Testis (tissue), 3 donors: Measurements from ENCODE around the gene PRUNE2. TPM values are rescaled to one million over a fixed set of nuclear protein-coding genes. Genes with fewer than 3 reads are reported as not detected.
A peak's percentile ranks its signal among the peaks of the same experiment; 100 is the strongest.

Source experiments
- DNase-seq: peaks from one replicate; pipeline ENCODE4 v3.0.0-alpha.2; 2019
- H3K27ac ChIP-seq, 2 donors: fragments of 200-600 bp; sonication (generic); one replicate each; pipeline ENCODE4 v1.5.1; 2019
- H3K27me3 ChIP-seq: fragments of 200-600 bp; sonication (generic); one replicate; pipeline ENCODE4 v1.5.1; 2019
- H3K36me3 ChIP-seq: fragments of 200-600 bp; sonication (generic); one replicate; pipeline ENCODE4 v1.5.1; 2017; ENCODE audit warnings: low read depth; ENCODE audit errors: missing control alignments
- H3K4me1 ChIP-seq: fragments of 200-600 bp; sonication (generic); one replicate; pipeline ENCODE4 v1.5.1; 2019
- H3K4me3 ChIP-seq, 2 donors: fragments of 200-600 bp; sonication (generic); one replicate each; pipeline ENCODE4 v1.5.1; 2017 to 2019
- H3K9me3 ChIP-seq: fragments of 200-600 bp; sonication (generic); one replicate; pipeline ENCODE4 v1.5.1; 2017
- POLR2A ChIP-seq: fragments of 450-650 bp; IDR thresholded peaks from one replicate; pipeline ENCODE4 v1.6.1; 2017; ENCODE audit warnings: antibody characterized with exemption, mild to moderate bottlenecking, moderate library complexity
- WGBS, 2 donors: methylation state at CpG; one replicate each; pipeline ENCODE4 v1.1.5; 2018; 5-methylcytosine and 5-hydroxymethylcytosine counted together
- intact Hi-C: fragments of 100-400 bp; cut with DNase I; formaldehyde crosslinking; loops from one replicate; pipeline ENCODE4 v1.15.1; 2023; ENCODE audit warnings: low total_unique reads
- polyA plus RNA-seq: library from polyadenylated mRNA; stranded (reverse); fragments of 350-450 nt; fragmentation: Illumina TruSeq; extraction: RNeasy Lipid Tissue Mini Kit (QIAGEN cat#74804); gene quantifications from one replicate; pipeline ENCODE4 v1.2.3, GENCODE V29; 2014; ENCODE audit warnings: low read depth, low replicate concordance; ENCODE audit not compliant: insufficient read depth
- total RNA-seq, 2 donors: library from RNA; depleted of rRNA; stranded (reverse); fragments of >200 nt; gene quantifications; one replicate each; pipeline ENCODE4 v1.2.3, GENCODE V29; 2016
- TF ChIP-seq, protein P1 (sequence below), 3 experiments: fragments of 450-650 bp in 2 of 3; fragments of 200-600 bp in 1 of 3; sonication (generic) in 1 of 3; IDR thresholded peaks; one replicate each; pipeline ENCODE4 v1.5.1; 2016 to 2019; ENCODE audit warnings: antibody characterized with exemption in 3 of 3, mild to moderate bottlenecking in 2 of 3, moderate library complexity in 1 of 3

PRUNE2 gene
- total and polyA plus RNA-seq, 3 donors from 2014 or later = 15.8 to 19.3 (median 17.2) TPM

DNA sequence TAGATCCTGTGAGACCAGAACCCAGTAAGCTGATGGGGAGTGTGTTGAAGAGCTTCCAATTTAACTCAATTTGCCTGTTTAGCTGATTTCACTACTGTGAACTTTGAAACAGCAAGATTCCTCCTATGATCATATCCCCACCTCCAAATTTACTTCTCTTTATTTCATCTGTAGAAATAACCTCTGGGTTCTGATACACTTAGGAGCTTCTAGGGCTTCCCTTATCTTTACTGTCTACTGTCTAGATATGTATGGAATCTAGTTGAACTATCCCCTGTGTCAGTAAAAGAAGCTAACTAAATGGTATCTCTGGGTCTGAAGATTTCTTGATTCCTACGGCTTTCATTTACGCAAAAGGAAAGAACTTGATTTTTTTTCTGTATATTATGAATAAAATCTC is 330.2 kb downstream of the PRUNE2 start:
- no peak for TF ChIP-seq POLR2A
- TF ChIP-seq, protein P1, sequence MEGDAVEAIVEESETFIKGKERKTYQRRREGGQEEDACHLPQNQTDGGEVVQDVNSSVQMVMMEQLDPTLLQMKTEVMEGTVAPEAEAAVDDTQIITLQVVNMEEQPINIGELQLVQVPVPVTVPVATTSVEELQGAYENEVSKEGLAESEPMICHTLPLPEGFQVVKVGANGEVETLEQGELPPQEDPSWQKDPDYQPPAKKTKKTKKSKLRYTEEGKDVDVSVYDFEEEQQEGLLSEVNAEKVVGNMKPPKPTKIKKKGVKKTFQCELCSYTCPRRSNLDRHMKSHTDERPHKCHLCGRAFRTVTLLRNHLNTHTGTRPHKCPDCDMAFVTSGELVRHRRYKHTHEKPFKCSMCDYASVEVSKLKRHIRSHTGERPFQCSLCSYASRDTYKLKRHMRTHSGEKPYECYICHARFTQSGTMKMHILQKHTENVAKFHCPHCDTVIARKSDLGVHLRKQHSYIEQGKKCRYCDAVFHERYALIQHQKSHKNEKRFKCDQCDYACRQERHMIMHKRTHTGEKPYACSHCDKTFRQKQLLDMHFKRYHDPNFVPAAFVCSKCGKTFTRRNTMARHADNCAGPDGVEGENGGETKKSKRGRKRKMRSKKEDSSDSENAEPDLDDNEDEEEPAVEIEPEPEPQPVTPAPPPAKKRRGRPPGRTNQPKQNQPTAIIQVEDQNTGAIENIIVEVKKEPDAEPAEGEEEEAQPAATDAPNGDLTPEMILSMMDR (IDR thresholded peaks at IDR 0.05) = no peak
- Histone ChIP-seq H3K4me3 (no peak overlapping the region), H3K36me3 (no peaks in the 10 kb centered on the region), H3K27me3 (no peaks in the 10 kb centered on the region), H3K9me3 (no peaks in the 10 kb centered on the region), H3K4me1 (no peaks in the 10 kb centered on the region), H3K27ac (no peak overlapping the region)
- intact Hi-C loops = no loop called here
- 93 to 96% methylated on average over 2 of the region's 2 CpGs for WGBS, 2 donors
- DNase-seq = no peak

GRCh38 chr9:76573905-76574760 is 331.8 kb downstream of the PRUNE2 start:
- Histone ChIP-seq H3K4me3 (no peak overlapping the region), H3K27ac (no peak overlapping the region), H3K9me3 (no peaks in the 10 kb centered on the region), H3K4me1 (no peaks in the 10 kb centered on the region), H3K36me3 (no peaks in the 10 kb centered on the region), H3K27me3 (no peaks in the 10 kb centered on the region)
- intact Hi-C loops = no loop called here
- WGBS, 2 donors = 90 to 93% methylated on average over 9 of the region's 9 CpGs
- TF ChIP-seq POLR2A = no peak
- TF ChIP-seq, protein P1 (IDR thresholded peaks at IDR 0.05) = no peak
- DNase-seq = no peak

- no peaks in the 10 kb centered on the region for H3K9me3 ChIP-seq
- no peak for DNase-seq
Measured at GRCh38 chr9:76573408-76573807, 332.5 kb downstream of the PRUNE2 start.

DNA sequence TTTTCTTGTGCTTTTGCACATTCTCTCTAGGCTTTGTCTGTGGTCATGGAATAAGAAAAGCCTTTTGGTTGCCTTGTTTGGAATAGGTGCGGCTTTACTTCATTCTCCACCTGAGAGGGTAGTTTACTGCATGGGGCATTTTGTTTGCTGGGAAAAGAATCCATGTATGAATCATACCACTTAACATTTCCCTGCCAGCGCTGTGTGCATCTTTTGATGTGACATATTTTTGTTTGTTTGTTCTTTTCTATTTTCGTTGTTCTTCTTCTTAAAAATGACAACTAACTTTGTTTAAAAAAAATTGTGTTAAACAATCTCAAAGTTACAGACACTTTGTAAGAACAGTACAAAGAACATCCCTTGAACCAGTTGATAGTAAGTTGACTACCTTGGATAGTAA is 333.8 kb downstream of the PRUNE2 start:
- Histone ChIP-seq H3K27me3 (no peaks in the 10 kb centered on the region), H3K27ac (no peak overlapping the region), H3K4me3 (peak overlapping the region in 1 of 2 donors; percentile 61), H3K9me3 (no peaks in the 10 kb centered on the region), H3K36me3 (no peaks in the 10 kb centered on the region), H3K4me1 (no peaks in the 10 kb centered on the region)
- WGBS, 2 donors = 70 to 80% methylated on average over 3 of the region's 3 CpGs
- TF ChIP-seq, protein P1 (IDR thresholded peaks at IDR 0.05) = no peak
- no peak for TF ChIP-seq POLR2A
- no peak for DNase-seq
- intact Hi-C loops = no loop called here

More at GRCh38 chr9:76573408-76573807, 332.5 kb downstream of the PRUNE2 start:
- intact Hi-C loops = no loop called here
- Histone ChIP-seq H3K4me1 (no peaks in the 10 kb centered on the region), H3K36me3 (no peaks in the 10 kb centered on the region), H3K4me3 (no peak overlapping the region), H3K27ac (no peak overlapping the region), H3K27me3 (no peaks in the 10 kb centered on the region)
- TF ChIP-seq POLR2A = no peak
- TF ChIP-seq, protein P1 (IDR thresholded peaks at IDR 0.05) = no peak

DNA sequence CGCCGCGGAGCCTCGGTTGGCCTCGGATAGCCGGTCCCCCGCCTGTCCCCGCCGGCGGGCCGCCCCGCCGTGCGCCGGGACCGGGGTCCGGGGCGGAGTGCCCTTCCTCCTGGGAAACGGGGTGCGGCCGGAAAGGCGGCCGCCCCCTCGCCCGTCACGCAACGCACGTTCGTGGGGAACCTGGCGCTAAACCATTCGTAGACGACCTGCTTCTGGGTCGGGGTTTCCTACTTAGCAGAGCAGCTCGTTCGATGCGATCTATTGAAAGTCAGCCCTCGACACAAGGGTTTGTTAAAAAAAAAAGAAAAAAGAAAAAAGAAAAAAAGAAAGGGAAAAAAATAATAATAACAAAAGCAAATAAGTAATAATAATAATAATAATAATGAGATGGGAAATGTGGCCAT is 334.2 kb downstream of the PRUNE2 start:
- WGBS, 2 donors = 24 to 28% methylated on average over 27 to 37 of the region's 37 CpGs
- no peaks in the 10 kb centered on the region for H3K27me3 ChIP-seq
- intact Hi-C loops = no loop called here
- no peak for DNase-seq
- H3K36me3 ChIP-seq = no peaks in the 10 kb centered on the region
- H3K4me3 ChIP-seq = peak overlapping the region; percentile 47 to 61
- H3K9me3 ChIP-seq = no peaks in the 10 kb centered on the region
- H3K27ac ChIP-seq = peak overlapping the region in 1 of 2 donors; percentile 23
- no peak for TF ChIP-seq POLR2A
- TF ChIP-seq, protein P1 (IDR thresholded peaks at IDR 0.05) = no peak
- H3K4me1 ChIP-seq = no peaks in the 10 kb centered on the region
